ENCODE data around the gene ANAPC7. TPM values are rescaled to one million over a fixed set of nuclear protein-coding genes. Genes with fewer than 3 reads are reported as not detected.
"Not testable (repeated sequence)": the region's sequence is repeated elsewhere in the genome, so short reads cannot be mapped to it uniquely, and the experiment has no call there.

ANAPC7 gene
- total RNA-seq, 1 donor from 2014 or later, result 64.8 TPM

- Mint-ChIP-seq H3K4me3 (ENCODE audit: unreplicated experiment) (no peak overlapping the region), H3K36me3 (ENCODE audit: low read depth, unreplicated experiment) (peaks cover 34% of the 10 kb centered on the region), H3K9me3 (ENCODE audit: unreplicated experiment) (no peaks in the 10 kb centered on the region), H3K27ac (ENCODE audit: unreplicated experiment) (no peak overlapping the region), H3K4me1 (ENCODE audit: unreplicated experiment) (no peaks in the 10 kb centered on the region), H3K27me3 (ENCODE audit: unreplicated experiment) (no peaks in the 10 kb centered on the region)
- TF ChIP-seq CTCF (IDR thresholded peaks at IDR 0.05; ENCODE audit: unreplicated experiment), result no peak
- DNase-seq (ENCODE audit: low spot score), result no peak
These were observed 32.7 kb upstream of the ANAPC7 start for GRCh38 chr12:110436231-110436630.

GRCh38 chr12:110431957-110432587 is 28.6 kb upstream of the ANAPC7 start:
- no peak for DNase-seq (ENCODE audit: low spot score)
- no peaks in the 10 kb centered on the region for H3K27me3 Mint-ChIP-seq (ENCODE audit: unreplicated experiment)
- no peak for TF ChIP-seq CTCF (IDR thresholded peaks at IDR 0.05; ENCODE audit: unreplicated experiment)
- peaks cover 20% of the 10 kb centered on the region for H3K36me3 Mint-ChIP-seq (ENCODE audit: low read depth, unreplicated experiment)
- H3K4me3 Mint-ChIP-seq (ENCODE audit: unreplicated experiment), result no peak overlapping the region
- H3K4me1 Mint-ChIP-seq (ENCODE audit: unreplicated experiment), result no peaks in the 10 kb centered on the region
- H3K9me3 Mint-ChIP-seq (ENCODE audit: unreplicated experiment), result no peaks in the 10 kb centered on the region
- H3K27ac Mint-ChIP-seq (ENCODE audit: unreplicated experiment), result no peak overlapping the region

DNA sequence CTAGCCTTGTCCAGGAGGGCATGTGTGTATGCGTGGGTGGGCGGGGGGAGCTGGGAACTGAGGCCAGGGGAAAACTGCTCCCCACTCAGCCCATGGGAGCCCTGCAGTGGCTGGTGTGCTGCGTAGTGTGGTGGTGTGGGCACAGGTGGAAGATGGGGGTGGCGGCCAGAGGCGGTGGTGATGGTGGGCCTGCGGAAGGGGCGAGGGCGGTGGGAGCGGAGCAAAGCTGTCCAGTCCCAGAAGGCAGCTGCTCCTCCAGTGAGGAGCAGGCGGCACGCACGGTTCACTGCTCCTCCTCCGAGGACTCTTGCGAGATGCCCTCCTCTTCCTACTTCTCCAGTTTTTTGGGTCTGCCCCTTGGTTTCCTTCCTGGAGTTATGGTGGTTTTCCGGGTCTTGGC is 26.2 kb upstream of the ANAPC7 start:
- H3K36me3 Mint-ChIP-seq (ENCODE audit: low read depth, unreplicated experiment); H3K27ac Mint-ChIP-seq (ENCODE audit: unreplicated experiment); DNase-seq (ENCODE audit: low spot score); H3K4me3 Mint-ChIP-seq (ENCODE audit: unreplicated experiment); H3K4me1 Mint-ChIP-seq (ENCODE audit: unreplicated experiment); H3K9me3 Mint-ChIP-seq (ENCODE audit: unreplicated experiment); H3K27me3 Mint-ChIP-seq (ENCODE audit: unreplicated experiment): not testable (repeated sequence)

- no peak for DNase-seq (ENCODE audit: low spot score)
- H3K27ac Mint-ChIP-seq (ENCODE audit: unreplicated experiment), result no peak overlapping the region
- TF ChIP-seq CTCF (IDR thresholded peaks at IDR 0.05; ENCODE audit: unreplicated experiment), result no peak
- no peaks in the 10 kb centered on the region for H3K9me3 Mint-ChIP-seq (ENCODE audit: unreplicated experiment)
- no peaks in the 10 kb centered on the region for H3K4me1 Mint-ChIP-seq (ENCODE audit: unreplicated experiment)
- no peaks in the 10 kb centered on the region for H3K36me3 Mint-ChIP-seq (ENCODE audit: low read depth, unreplicated experiment)
- no peak overlapping the region for H3K4me3 Mint-ChIP-seq (ENCODE audit: unreplicated experiment)
- H3K27me3 Mint-ChIP-seq (ENCODE audit: unreplicated experiment), result no peaks in the 10 kb centered on the region
These were observed 22.9 kb upstream of the ANAPC7 start for GRCh38 chr12:110426406-110426805.

DNA sequence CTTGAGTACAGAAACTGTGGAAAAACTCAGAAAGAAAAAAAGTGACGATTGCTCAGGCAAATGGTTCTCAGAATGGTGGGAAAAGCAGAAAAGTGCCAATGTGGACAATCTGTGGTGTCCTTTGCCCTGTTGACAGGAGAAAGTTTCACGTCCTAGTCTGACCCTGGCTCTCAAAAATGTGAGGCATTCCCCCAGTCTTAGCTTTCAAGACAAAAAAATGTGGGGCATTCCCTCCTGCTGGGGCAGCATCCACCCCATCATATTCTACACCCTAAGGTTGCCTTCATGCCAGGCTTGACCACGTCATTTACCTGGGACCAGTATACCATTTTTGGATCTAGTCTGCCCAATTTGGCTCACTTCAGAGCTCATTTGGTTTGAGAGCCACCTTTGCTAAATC is 20.7 kb upstream of the ANAPC7 start:
- DNase-seq (ENCODE audit: low spot score), result no peak

More for the DNA sequence above, 20.7 kb upstream of the ANAPC7 start:
- no peaks in the 10 kb centered on the region for H3K27me3 Mint-ChIP-seq (ENCODE audit: unreplicated experiment)
- no peaks in the 10 kb centered on the region for H3K9me3 Mint-ChIP-seq (ENCODE audit: unreplicated experiment)
- TF ChIP-seq CTCF (IDR thresholded peaks at IDR 0.05; ENCODE audit: unreplicated experiment), result no peak
- H3K4me3 Mint-ChIP-seq (ENCODE audit: unreplicated experiment), result no peak overlapping the region
- H3K36me3 Mint-ChIP-seq (ENCODE audit: low read depth, unreplicated experiment), result no peaks in the 10 kb centered on the region
- H3K4me1 Mint-ChIP-seq (ENCODE audit: unreplicated experiment), result no peaks in the 10 kb centered on the region
- no peak overlapping the region for H3K27ac Mint-ChIP-seq (ENCODE audit: unreplicated experiment)
